Activated gamma-delta T cell treated with Interleukin-2 at 50 U/mL for 16 hours (primary cell): ENCODE data around the gene COPS9.

Source experiments
- DNase-seq: peaks from one replicate; pipeline ENCODE4 v3.0.0-alpha.2; 2020

The COPS9 gene

DNA sequence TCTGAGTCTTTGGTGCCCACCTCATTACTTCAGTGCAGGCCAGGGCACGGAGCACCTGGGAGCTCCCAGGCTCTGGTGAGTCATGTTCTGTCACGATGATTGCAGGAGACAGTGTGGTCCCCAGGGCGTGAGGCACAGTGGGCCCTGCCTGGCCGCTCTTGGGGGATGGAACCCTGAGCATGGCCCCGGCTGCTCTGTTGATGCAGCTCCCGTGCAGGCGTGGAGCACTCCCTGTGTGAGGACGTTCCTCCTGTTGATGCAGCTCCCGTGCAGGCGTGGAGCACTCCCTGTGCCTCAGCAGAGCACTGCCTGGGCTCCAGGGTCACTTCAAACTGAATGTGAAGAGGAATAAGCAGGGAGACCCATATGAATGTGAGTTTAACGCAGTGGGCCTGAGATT is 30.1 kb downstream of the COPS9 start:
- DNase-seq: no peak

DNA sequence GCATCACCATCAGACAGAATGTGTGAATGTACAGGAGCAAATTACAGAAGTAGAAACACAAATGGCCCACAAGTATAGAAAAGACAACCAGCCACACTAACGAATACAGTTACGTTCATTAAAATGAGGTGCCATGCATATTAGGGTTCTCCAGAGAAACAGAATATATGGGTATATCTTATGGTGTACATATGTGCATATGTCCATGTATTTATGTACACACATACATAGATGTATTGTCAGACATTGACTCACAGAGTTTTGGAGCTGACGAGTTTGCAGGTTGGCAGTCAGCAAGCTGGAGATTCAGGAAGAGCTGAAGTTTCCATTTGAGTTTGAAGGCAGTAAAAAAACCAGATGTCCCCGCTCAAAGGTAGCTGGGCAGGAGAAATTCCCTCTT is 33.0 kb downstream of the COPS9 start:
- DNase-seq: no peak

DNA sequence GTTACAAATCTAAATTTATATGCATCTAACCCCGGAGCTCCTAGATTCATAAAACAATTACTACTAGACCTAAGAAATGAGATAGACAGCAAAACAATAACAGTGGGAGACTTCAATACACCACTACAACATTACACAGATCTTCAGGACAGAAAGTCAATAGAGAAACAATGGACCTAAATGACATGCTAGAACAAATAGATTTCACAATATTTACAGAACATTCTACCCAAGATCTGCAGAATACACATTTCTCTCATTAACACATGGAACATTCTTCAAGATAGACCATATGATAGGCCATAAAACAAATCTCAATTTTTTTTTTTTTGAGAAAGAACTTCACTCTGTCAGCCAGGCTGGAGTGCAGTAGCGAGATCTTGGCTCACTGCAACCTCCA is 37.8 kb downstream of the COPS9 start:
- no peak for DNase-seq

- no peak for DNase-seq
Measured at GRCh38 chr2:240095556-240096523, 40.3 kb downstream of the COPS9 start.

GRCh38 chr2:240089306-240089705 is 46.8 kb downstream of the COPS9 start:
- DNase-seq: no peak

- DNase-seq: no peak
Measured at GRCh38 chr2:240086563-240086962, 49.5 kb downstream of the COPS9 start.
